Nephron (organoid): ENCODE data around the gene CHCHD6.

ENCODE experiments used
- H3K27ac Mint-ChIP-seq, 3 experiments: 2 replicates each; pipeline ENCODE4 v1.8.0; 2020; ENCODE audit warnings: mixed read lengths in 3 of 3, mild to moderate bottlenecking in 2 of 3, moderate library complexity in 1 of 3
- H3K27me3 Mint-ChIP-seq: 2 replicates; pipeline ENCODE4 v1.8.0; 2021; ENCODE audit warnings: low read depth, mild to moderate bottlenecking, moderate library complexity, mixed read lengths
- H3K36me3 Mint-ChIP-seq: 2 replicates; pipeline ENCODE4 v1.8.0; 2020; ENCODE audit warnings: low read depth, mixed read lengths
- H3K4me1 Mint-ChIP-seq: 2 replicates; pipeline ENCODE4 v1.8.0; 2020; ENCODE audit warnings: mixed read lengths
- H3K4me3 Mint-ChIP-seq, 3 experiments: 2 replicates each; pipeline ENCODE4 v1.8.0; 2020; ENCODE audit warnings: mild to moderate bottlenecking in 3 of 3, mixed read lengths in 3 of 3, moderate library complexity in 2 of 3
- H3K9me3 Mint-ChIP-seq: 2 replicates; pipeline ENCODE4 v1.8.0; 2020; ENCODE audit warnings: mixed read lengths
- TF ChIP-seq, protein P1 (sequence below), 3 experiments: fragments of 200-600 bp; sonication (generic); IDR thresholded peaks; one replicate each; pipeline ENCODE4 v1.5.0; 2021; ENCODE audit warnings: antibody characterized with exemption in 3 of 3; ENCODE audit not compliant: unreplicated experiment in 3 of 3

The CHCHD6 gene

DNA sequence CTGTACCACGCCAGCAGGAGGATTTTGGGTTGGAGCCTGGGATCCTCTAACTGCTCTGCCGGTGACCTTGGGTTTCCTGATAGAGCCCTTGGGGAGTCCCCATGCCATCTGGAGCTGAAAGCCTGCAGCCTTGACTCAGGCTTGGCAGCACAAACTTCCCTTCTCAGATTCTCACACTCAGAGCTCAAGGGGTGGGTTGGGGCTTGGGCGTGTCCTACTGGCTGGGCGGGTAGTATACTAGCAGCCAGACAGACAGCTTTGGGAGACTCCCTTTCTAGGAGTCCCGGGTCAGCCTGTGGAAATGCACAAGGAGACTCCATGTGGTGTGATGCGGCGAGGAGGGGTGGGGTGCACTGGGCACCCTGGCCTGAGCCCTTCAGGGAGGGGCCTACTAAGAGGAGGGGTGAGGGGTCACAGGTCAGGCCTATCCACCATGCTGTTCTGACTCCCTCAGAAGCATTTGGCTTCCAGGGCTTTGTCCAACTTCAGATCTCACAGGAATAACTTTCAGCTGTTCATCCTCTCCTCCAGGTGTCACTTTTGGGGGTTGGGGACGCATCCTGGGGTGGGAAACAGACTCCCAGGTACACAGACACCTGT, 257.3 kb downstream of the CHCHD6 start:
- Mint-ChIP-seq H3K4me3 (no peak overlapping the region), H3K9me3 (no peaks in the 10 kb centered on the region), H3K27me3 (no peaks in the 10 kb centered on the region), H3K36me3 (no peaks in the 10 kb centered on the region), H3K4me1 (peaks cover 12% of the 10 kb centered on the region), H3K27ac (no peak overlapping the region)
- TF ChIP-seq, protein P1, sequence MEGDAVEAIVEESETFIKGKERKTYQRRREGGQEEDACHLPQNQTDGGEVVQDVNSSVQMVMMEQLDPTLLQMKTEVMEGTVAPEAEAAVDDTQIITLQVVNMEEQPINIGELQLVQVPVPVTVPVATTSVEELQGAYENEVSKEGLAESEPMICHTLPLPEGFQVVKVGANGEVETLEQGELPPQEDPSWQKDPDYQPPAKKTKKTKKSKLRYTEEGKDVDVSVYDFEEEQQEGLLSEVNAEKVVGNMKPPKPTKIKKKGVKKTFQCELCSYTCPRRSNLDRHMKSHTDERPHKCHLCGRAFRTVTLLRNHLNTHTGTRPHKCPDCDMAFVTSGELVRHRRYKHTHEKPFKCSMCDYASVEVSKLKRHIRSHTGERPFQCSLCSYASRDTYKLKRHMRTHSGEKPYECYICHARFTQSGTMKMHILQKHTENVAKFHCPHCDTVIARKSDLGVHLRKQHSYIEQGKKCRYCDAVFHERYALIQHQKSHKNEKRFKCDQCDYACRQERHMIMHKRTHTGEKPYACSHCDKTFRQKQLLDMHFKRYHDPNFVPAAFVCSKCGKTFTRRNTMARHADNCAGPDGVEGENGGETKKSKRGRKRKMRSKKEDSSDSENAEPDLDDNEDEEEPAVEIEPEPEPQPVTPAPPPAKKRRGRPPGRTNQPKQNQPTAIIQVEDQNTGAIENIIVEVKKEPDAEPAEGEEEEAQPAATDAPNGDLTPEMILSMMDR (IDR thresholded peaks at IDR 0.05; ENCODE audit: unreplicated experiment in 3 of 3) = no peak

DNA sequence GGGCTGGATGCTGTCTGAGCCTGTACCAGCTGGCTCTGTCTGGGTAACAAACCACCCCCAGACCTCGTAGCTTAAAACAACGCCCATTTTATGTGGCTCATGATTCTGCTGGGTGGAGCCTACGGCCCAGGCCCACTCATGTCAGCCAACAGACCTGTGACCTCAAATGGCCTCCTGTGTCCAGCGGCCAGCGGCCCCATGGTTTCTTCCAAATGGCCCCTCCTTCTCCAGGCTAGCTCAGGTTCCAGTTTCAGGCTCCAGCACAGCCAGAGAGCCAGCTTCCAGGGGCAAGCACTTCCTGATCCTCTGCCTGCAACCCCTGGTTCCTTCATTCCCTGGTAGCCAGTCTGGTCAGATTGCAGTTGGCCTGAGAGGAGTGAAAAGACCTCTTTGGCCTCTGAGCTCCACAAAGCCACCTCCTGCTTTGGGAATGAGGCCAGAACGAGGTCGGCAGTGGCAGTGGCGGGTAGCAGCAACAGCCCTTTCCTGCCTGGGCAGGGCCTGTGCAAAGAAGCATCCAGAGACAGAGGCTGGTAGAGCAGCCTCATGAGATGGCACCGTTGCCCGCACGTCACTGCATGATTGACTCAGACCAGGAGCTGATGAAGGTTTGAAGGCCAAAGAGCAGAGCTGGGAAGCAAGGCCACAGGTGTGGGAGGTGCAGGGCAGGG, 257.9 kb downstream of the CHCHD6 start:
- TF ChIP-seq, protein P1 (IDR thresholded peaks at IDR 0.05; ENCODE audit: unreplicated experiment in 3 of 3) = no peak
- H3K4me1 Mint-ChIP-seq = peaks cover 12% of the 10 kb centered on the region
- H3K36me3 Mint-ChIP-seq = no peaks in the 10 kb centered on the region
- no peaks in the 10 kb centered on the region for H3K27me3 Mint-ChIP-seq
- no peak overlapping the region for H3K4me3 Mint-ChIP-seq
- no peak overlapping the region for H3K27ac Mint-ChIP-seq
- no peaks in the 10 kb centered on the region for H3K9me3 Mint-ChIP-seq

DNA sequence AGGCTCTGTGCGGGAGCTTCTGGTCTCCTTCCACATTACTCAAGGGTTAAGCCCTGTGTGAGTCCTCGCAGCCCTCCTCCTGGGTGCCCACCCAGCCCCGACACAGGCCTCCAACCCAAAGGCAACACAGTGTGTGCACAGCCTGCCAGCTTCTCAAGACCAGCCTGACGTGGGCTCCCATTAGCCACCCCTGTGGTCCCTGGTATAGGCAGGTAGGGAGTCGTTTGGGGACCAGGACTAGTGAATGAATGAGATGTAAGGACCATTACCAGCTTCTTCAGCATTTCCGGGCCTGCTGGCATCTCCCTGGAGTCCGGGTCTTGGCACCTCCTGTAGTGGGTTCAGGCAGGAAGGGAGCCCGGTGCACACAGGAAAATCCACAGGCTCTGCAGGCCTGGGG, 258.7 kb downstream of the CHCHD6 start:
- no peak overlapping the region for H3K27ac Mint-ChIP-seq
- no peaks in the 10 kb centered on the region for H3K27me3 Mint-ChIP-seq
- H3K4me1 Mint-ChIP-seq = peaks cover 12% of the 10 kb centered on the region
- H3K4me3 Mint-ChIP-seq = no peak overlapping the region
- H3K9me3 Mint-ChIP-seq = no peaks in the 10 kb centered on the region
- no peaks in the 10 kb centered on the region for H3K36me3 Mint-ChIP-seq
- TF ChIP-seq, protein P1 (IDR thresholded peaks at IDR 0.05; ENCODE audit: unreplicated experiment in 3 of 3) = no peak

DNA sequence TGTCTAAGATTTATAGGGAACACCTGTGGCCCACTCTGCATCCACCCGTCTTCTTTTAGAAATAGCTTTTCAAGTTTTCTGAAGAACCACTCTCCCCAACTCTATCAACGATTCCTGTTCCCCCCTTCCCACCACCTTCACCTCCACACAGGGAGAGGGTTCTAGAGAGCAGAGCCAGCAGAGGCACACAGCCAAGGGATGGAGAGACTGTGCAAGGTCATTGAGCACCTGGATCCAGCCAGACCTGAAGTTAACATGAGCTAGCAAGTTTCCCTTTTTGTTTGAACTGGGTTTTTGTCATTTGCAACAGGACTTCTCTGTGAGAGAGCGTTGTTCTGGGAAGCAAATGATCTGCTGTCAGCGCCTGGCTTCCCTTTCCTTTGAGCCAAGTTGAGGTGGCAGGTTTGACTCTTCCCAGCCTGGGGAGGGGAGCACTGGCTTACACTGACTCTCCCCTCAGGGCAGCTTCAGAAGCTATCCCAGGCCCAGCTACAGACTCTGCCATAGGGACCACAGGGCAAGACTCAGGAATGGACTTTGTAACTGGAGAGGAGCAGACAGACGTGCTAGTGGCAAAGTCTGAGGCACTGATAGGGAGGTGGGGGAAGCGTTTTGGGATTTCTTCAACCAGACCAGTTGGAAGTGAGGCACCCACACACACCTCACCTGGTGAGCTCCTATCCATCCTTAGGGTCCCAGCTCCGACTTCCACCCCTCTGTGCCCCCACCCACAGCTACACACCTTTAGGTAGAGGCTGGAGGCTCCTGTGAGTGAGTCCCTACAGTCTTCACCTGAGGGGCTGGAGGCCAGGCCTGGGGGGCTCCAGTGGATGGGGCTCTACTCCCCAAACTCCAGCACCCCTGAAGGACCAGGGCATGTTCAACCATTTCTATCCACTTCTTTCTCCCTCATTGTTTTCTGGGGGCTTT, 259.5 kb downstream of the CHCHD6 start:
- H3K36me3 Mint-ChIP-seq = no peaks in the 10 kb centered on the region
- H3K4me3 Mint-ChIP-seq = no peak overlapping the region
- H3K9me3 Mint-ChIP-seq = no peaks in the 10 kb centered on the region
- peaks cover 18% of the 10 kb centered on the region for H3K4me1 Mint-ChIP-seq
- H3K27me3 Mint-ChIP-seq = no peaks in the 10 kb centered on the region
- H3K27ac Mint-ChIP-seq = no peak overlapping the region
- TF ChIP-seq, protein P1 (IDR thresholded peaks at IDR 0.05; ENCODE audit: unreplicated experiment in 3 of 3) = no peak

DNA sequence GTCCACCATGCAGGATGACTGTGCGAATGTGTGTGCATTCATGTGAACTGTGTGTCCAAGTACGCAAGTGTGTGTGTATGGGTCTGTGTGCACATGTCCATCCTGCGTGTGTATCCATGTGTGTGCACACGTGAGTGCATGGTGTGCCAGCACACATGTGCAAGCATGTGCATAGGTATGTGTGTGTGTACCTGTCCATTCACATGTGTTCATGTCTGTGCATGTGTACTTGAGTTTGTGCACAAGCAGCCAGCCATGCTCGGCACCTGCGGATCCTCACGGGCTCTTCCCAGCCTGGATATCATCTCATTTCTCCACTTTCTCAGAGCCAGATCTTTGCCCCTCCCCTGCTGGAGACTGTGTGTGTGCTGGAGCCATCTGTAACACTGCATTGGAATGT, 260.2 kb downstream of the CHCHD6 start:
- Mint-ChIP-seq H3K27me3 (no peaks in the 10 kb centered on the region), H3K9me3 (no peaks in the 10 kb centered on the region), H3K27ac (no peak overlapping the region), H3K36me3 (no peaks in the 10 kb centered on the region), H3K4me1 (peaks cover 25% of the 10 kb centered on the region), H3K4me3 (no peak overlapping the region)
- TF ChIP-seq, protein P1 (IDR thresholded peaks at IDR 0.05; ENCODE audit: unreplicated experiment in 3 of 3) = no peak
